Measurements from ENCODE around the gene DGKI.

DGKI gene

GRCh38 chr7:137862358-137862757, 15.6 kb upstream of the DGKI start:
- DNase-seq (ENCODE audit: low read depth): no peak
- H3K4me3 ChIP-seq (ENCODE audit: low read depth, low read length): no peak overlapping the region
- no peak for TF ChIP-seq CTCF (IDR thresholded peaks at IDR 0.05; ENCODE audit: control insufficient read depth, extremely low read depth, insufficient read depth)

GRCh38 chr7:137860542-137860941, 13.8 kb upstream of the DGKI start:
- TF ChIP-seq CTCF (IDR thresholded peaks at IDR 0.05; ENCODE audit: control insufficient read depth, extremely low read depth, insufficient read depth): no peak
- H3K4me3 ChIP-seq (ENCODE audit: low read depth, low read length): no peak overlapping the region
- DNase-seq (ENCODE audit: low read depth): no peak

GRCh38 chr7:137853053-137853452, 6.3 kb upstream of the DGKI start:
- no peak overlapping the region for H3K4me3 ChIP-seq (ENCODE audit: low read depth, low read length)
- TF ChIP-seq CTCF (IDR thresholded peaks at IDR 0.05; ENCODE audit: control insufficient read depth, extremely low read depth, insufficient read depth): no peak
- DNase-seq (ENCODE audit: low read depth): no peak

GRCh38 chr7:137852108-137852507, 5.3 kb upstream of the DGKI start:
- no peak for TF ChIP-seq CTCF (IDR thresholded peaks at IDR 0.05; ENCODE audit: control insufficient read depth, extremely low read depth, insufficient read depth)
- H3K4me3 ChIP-seq (ENCODE audit: low read depth, low read length): no peak overlapping the region
- DNase-seq (ENCODE audit: low read depth): no peak

GRCh38 chr7:137850972-137851945, 4.5 kb upstream of the DGKI start:
- no peak overlapping the region for H3K4me3 ChIP-seq (ENCODE audit: low read depth, low read length)
- no peak for DNase-seq (ENCODE audit: low read depth)
- no peak for TF ChIP-seq CTCF (IDR thresholded peaks at IDR 0.05; ENCODE audit: control insufficient read depth, extremely low read depth, insufficient read depth)

- no peak for DNase-seq (ENCODE audit: low read depth)
- TF ChIP-seq CTCF (IDR thresholded peaks at IDR 0.05; ENCODE audit: control insufficient read depth, extremely low read depth, insufficient read depth): no peak
- no peak overlapping the region for H3K4me3 ChIP-seq (ENCODE audit: low read depth, low read length)
Measured at GRCh38 chr7:137850571-137850970, 3.8 kb upstream of the DGKI start.
